ENCODE measurements around the gene ZNF207.
"Not testable (repeated sequence)": the region's sequence is repeated elsewhere in the genome, so short reads cannot be mapped to it uniquely, and the experiment has no call there.

ZNF207 gene

DNA sequence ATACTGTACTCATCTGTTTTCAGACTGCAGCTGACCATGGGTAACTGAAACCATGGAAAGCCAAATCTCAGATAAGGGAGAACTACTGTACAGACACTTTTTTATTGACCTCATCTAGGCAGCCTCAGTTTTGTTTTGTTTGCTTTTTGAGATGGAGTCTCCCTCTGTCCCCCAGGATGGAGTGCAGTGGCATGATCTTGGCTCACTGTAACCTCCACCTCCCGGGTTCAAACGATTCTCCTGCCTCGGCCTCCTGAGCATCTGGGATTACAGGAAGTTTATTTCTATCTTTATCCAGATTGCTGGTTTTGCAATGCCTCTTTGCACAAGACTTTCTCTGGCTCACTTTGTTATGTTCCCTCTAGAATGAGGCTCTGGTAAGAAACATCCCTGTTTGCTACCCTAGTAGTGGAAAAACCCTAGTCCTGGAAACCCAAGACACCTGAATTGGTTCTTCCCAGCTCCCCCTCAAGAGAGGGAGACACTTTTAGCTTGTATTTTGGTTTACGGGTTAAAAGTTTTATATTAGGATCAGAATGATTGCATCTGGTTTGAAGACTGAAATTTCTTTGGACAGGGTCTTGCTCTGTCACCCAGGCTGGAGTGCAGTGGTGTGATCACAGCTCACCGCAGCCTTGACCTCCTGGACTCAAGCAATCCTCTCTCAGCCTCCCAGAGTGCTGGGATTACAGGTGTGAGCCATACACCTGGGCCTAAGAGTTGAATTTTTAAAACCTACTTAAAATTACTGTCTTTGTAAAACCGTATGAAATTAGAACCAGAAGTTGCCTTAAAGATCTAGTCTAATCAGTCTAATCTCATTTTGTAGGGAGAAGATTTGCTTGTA lies 38.9 kb downstream of the ZNF207 start:
- DNase-seq = no peak

- no peak for DNase-seq
These were observed 43.9 kb downstream of the ZNF207 start for GRCh38 chr17:32393904-32394303.

GRCh38 chr17:32396343-32396742 lies 46.4 kb downstream of the ZNF207 start:
- no peak for DNase-seq

DNA sequence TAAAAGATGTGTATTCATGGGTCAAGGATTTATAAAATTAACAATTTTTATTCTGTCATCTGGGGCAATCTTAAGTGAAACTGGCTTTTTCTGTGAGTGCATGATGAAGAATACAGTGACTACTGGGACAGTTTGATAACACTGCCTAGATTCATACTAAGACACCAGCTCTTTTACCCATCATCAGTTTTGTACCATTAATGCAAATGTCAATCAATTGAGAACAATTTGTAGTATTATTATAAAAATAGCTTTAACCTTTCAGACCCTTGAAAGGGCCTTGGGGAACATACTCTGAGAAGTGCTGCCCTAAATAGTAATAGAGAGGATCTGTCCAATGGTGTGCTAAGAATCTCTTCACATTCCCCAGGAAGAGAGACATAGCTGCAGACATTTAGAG lies 49.0 kb downstream of the ZNF207 start:
- DNase-seq = no peak

GRCh38 chr17:32410085-32410484 lies 60.1 kb downstream of the ZNF207 start:
- not testable (repeated sequence) for DNase-seq

GRCh38 chr17:32426894-32427293 lies 76.9 kb downstream of the ZNF207 start:
- DNase-seq = no peak

GRCh38 chr17:32429598-32429997 lies 79.6 kb downstream of the ZNF207 start:
- no peak for DNase-seq

Measured in NCI-H446 treated with DMSO at 0.1 percent for 48 hours (cell line).